GM19324 (cell line): Measurements from ENCODE around the gene VIPR1.

Source experiments
- ATAC-seq: cut with Tn5 transposase; IDR thresholded peaks from one replicate; pipeline ENCODE4 v1.9.1; 2021; ENCODE audit warnings: mild to moderate bottlenecking, moderate library complexity; ENCODE audit not compliant: unreplicated experiment, low FRiP score

The VIPR1 gene

DNA sequence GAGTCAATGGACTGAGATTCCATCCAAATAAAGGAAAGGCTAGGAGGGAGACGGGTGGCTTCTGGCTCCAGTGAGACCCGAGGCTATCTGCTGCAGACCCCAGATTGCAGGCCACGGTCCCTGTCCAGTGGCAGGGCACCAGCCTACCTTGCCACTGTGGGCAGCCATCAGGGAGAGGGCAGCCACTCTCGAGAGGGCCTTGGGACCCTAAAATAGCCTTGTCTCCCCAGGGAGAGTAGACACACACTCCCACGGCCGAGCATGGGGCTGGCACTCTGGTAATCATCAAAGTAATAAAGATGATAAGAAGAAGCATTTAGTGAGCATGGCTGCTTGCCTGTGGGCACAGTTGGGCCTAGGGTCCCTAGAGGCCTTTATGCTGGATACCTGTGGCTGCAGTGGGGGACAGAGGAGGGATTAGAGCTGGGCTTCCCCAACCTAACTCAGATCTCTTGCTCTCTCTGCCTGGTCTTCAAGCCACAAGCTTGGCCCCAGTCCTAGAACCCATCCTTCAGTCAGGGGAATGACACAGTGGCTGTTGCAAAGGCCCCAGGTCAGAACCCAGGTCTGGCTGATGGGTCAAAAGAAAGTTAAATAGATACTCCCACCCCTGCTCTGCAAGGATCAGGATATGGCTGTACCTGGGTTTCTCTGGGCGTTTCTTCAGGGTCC lies 9.2 kb upstream of the VIPR1 start:
- ATAC-seq: no peak

DNA sequence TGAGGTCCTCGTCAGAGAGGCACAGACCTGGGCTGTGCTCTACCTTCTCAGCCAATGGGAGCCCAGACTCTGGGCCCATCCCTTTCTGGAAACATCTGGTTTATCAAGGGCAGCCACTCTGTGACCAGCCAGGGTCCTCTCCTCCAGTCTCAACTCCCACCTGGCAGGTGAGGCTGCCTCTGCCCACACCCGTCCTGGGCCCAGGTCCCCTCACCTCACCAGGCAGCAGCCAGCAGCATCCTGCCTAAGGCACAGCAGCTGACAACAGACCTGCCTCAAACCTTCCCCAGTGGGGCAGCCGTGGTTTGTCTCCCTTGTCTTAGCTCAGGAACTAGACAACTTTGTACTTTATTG lies 8.7 kb upstream of the VIPR1 start:
- no peak for ATAC-seq

DNA sequence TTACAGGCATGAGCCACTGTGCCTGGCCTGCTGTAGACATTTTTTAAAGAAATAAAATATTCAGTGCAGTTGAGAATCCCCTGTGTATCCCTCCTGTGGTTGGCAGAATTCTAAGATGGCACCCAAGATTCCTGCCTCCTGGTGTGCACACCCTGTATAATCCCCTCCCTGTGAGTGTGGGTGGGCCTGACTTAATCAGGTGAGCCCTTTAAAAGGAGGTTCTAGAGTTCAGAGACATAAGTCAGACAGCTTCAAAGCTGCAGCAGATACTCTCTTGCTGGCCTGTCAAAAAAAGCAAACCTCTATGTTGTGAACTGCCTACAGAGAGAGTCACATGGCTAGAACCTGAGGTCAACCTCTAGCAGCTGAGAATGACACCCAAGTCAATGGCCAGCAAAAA lies 7.0 kb upstream of the VIPR1 start:
- ATAC-seq: no peak

DNA sequence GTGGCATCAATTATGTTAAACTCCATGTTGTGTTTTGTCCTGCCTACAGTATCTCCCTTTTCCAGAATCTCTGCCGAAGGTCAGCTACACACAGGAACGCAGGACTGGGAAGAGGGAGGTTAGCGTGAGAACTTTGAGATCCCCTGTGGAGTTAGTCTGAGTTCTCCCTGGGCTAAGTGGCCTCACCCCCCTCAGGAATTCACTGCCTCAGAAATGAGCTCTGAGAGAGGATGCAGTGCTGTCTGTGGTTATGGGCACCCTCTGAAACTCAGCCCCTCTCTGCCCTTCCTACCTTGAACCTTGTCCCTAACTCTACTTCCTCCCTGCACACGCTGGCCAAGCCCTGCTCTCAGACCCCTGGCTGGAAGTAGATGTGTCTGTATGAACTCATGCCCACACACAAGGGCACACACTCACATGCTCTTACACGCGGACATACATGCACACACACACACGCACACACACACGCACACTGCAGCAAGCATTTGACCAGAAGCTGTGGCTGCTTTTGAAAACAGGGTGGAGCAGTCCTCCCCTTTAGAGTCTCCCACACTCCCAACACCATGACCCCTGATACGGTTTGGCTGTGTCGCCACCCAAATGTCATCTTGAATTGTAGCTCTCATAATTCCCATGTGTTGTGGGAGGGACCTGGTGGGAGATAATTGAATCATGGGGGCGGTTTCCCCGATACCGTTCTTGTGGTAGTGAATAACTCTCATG lies 5.3 kb upstream of the VIPR1 start:
- ATAC-seq: no peak

DNA sequence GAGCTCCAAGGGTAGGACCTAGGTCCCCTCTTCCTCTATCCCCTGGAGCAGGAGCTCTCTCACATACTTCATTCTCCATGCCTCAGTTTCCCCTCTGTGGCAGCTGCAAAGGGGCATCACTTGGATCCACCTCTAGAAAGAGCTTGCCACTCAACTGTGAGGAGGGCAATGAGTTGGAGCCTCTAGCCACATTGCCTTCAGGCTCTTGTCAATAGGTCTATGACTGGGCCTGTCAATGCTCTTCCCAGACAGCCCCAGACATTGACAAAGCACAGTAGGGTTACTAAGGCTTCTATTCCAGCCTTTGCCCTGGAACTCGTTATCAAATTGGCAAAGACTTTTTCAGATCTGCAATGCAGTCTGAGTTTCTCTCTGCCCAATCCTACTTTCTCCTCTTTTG lies 4.4 kb upstream of the VIPR1 start:
- no peak for ATAC-seq

DNA sequence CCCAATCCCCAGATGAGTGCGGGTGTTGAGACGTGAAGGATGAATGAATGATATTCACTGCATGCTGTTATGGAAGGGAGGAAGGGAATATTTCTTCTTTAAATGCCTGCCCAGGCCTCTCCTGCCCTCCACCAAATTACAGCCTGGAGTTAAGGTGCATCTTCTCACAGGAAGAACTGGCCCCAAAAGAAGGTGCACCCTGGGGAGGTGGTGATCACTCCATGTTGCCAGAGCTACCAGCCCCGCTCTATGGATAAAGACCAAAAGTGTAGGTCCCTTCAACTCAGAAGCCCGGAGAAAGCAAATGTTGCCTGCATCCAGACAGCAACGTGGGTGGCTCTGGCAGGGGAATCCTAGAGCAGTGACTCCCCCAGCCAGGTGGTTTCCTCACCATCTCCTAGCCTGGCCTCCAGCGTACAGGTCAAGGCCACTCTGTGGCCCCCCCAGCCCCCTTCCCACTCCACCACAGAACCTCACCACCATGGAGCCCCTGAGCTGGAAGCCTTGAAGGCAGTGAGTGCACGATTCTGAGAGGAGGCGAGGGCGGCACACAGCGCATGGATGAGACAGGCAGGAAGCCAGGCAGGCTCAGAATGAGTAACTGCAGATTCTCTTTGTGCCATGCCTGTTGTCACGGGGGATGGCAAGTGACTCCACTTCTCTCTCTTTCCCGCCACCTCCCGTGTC lies 3.5 kb upstream of the VIPR1 start:
- ATAC-seq: no peak

DNA sequence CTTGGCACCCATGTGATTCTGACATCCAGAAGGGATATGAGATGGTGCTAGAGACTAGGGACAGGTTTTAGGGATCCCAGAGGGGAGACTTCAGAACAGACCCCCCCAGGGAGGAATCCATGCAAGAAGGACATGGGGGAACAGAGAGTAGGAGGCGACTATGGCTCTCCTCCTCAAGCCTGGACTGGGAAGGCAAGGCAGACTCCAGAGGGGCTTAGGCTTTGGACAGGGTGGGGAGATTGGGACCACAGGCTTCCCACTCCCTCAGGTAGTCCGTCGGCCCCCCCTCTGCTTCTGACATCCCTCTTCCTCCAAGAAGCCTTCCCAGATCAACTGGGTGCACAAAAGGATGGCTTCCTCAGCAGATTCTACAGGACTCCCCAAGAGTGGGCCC lies 3.0 kb upstream of the VIPR1 start:
- no peak for ATAC-seq

DNA sequence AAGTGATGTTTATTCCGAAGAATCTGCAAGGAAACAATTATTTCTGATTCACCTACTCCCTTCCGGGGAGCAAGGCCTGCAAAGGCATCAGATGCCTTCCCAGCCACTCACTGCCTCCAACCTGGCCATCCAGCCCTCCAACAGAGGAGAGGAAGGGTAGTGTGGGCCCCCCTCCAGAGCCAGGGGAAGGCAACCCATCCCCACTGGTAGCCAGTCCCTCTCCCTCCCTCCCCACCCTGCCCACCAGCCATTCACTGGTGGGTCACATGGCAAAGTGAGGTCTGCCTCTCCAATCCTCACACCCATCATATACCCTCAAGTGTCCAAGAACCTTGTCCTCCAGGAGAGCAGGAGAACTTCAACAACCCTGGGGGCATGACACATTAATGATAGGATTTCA lies 2.4 kb upstream of the VIPR1 start:
- no peak for ATAC-seq

DNA sequence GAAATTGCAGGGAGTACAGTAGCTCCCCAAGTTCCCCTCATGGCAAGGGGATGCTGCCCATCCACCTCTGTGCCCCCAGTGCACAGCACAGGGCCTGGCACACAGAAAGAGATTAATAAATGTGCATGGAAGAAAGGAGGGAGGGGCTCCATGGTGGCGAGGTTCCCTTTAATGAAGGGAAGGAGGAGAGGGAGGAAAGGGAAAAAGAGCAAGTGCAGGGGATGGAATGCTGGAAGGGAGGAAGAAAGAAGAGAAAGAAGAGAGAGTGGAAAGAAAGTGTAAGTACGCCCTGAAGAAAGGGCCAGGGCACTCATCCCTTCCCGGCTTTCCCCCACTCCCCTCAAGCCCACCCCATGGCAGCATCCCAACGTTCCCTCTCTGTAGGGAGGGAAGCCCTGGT lies 1.5 kb upstream of the VIPR1 start:
- no peak for ATAC-seq

DNA sequence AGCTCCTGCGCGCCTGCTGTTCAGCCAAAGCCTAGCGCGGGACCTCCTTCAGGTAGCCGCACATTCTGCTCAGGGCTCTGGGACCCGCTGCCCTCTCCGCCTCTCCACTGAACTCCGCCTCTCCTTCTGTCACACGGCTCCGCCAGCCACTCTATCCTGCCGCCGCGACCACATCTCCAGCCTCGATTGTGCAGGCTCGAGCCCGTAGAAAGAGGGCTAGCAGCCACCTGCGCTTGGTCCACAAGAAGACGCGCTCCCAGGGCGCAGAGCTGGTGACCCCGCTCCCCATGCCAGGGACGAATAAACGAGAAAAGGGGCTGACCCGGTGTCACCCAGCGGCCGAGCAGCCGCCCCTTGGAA lies 1.1 kb upstream of the VIPR1 start:
- ATAC-seq: no peak

DNA sequence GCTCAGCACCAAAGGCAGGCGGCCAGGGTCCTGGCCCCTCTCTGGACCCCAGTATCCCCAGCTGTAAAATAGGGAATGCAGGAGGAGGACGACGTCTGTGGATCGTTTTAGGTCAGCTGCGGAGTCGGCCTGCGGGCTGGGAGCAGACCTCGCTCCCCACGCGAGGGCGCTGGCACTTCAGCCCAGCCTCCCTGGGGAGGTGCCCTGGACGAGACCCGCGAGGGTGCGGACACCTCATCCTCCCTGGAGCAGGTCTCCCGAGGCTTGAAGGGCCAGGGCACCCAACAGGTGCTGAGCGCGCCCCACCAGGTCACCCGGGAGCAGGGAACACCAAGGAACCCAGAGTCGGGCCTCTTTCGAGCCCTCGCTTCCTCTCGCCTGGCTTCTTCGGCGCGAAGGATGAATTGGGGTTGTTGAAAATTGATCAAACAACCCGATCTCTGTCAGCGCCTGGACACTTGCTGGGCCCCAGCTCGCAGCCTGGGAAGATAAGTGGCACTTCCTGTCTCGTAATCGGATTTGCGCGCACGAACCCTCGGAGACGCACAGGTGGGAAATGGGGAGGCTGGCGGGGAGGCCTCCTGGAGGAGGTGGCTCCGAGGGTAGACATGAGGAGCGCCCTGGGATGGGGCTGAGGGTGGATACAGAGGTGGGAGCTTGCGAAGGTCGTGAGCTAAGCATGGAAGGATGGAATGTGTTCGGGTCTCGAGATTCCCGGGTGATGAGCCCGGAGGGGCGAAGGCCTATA lies 588 bp upstream of the VIPR1 start:
- no peak for ATAC-seq

DNA sequence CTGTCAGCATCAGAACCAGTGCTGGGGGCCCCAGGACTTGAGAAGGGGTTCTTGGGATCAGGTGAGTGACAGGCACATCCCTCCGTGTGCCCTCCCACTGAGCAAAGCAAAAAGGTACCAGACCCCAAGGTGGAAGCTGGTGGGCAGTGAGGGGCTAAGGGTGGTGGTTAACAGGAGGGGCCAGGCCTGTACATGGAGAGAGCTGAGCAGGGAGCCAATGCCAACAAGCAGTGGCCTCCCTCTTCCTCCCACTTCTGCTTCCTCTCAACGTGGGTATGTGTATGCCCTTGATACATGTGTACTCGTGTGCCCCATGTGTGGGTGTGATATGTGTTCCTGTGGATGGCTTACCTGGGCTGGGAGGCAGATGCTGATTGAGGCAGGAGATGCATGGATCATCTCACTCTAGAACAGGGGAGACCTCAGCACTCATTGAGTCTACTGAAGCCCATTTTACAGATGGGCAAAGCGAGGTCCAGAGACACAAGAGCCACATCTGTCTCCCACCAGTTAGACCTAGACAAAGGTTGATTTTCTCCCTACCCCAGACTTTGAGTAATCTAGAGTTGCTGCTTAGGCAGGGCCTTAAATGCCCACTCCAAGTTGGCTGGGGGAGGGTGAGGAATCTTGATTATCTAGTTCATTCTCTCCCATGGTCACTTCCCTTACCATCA lies 945 bp downstream of the VIPR1 start:
- no peak for ATAC-seq

DNA sequence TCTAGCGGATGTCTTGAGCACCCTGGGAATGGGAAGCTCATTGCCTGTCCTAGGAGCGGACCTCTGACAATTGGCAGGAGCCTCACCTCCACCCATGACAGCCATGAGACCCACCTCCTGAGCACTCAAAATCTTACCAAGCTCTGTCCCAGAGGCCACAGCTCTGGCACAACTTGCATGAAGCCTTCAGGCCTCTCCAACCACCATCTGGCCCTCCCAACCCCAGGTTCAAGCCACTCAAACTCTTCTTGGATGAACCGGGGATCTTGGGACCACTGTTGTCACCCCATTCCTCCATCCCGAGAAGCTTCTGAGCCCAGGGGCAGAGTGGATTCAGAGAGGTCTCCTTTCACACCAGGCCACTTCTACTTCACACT lies 1.5 kb downstream of the VIPR1 start:
- ATAC-seq: no peak

DNA sequence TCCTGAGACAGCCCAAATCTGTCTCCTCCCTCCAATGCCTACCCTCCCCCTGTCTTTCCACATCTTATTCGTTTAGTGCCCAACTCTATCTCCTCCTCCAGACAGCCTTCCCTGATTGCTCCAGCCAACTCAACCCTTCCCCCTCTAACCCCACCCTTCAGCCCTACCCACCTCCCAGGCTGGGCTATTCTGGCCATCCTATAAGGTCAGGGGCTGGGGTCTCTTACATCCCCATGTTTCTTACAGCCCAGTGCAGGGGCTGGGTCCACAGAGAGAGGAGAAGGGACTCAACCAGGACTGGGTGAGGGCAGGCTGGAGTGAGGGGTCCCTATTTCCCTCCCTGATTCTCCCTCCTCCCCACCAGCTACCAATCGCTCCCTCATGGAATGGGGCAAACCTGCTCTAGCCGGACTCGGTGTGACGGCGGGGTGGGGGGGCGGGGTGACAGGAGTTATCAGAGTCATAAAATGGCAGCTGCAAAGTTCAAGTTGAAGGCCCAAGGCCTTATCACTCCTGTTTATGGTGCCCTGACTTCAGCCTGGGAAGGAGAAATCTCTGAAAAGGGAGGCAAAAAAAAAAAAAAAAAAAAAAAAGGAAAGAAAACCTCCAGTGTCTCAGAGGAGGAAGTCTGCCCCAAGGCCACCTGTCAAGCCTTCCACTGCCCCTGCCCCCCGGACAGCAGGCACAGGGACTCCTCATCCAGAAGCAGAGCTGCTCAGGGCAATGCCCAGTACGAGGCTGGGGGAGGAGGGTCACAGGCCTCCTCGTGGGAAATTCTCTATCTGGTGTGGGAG lies 2.1 kb downstream of the VIPR1 start:
- no peak for ATAC-seq

DNA sequence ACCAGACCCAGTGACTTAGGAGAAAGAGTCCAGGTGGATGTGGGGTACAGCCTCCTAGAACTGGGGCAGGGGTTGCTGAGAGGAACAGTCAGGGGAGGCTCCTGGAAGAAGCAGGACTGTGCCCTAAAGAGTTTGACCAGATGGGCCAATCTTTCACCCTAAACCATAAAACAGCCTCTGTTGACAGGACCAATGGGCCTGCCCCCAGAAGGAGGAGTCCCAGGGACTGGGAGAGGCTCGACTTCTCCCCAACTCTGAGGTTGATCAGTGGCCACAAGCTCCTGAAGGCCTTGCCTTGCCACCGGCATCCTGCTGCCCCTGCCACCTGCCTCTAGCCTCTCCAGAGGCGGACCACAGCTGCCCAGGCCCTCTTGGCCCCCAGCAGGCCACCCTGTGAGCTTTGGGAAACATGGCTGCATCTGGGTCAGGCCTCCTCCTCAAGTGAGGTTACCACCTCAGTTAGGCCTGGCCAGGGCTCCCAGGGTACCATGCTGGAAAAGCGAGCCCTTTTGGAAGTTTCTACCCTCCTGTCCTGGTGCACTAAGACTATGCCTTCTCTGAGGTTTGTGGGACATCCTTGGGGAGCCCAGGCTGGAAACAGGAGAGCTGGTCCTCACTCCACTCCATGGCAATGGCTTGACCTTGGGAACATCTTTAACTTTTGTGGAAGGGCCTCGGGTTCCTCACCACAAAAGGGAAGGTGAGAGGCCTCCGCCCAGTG lies 2.8 kb downstream of the VIPR1 start:
- ATAC-seq: no peak

DNA sequence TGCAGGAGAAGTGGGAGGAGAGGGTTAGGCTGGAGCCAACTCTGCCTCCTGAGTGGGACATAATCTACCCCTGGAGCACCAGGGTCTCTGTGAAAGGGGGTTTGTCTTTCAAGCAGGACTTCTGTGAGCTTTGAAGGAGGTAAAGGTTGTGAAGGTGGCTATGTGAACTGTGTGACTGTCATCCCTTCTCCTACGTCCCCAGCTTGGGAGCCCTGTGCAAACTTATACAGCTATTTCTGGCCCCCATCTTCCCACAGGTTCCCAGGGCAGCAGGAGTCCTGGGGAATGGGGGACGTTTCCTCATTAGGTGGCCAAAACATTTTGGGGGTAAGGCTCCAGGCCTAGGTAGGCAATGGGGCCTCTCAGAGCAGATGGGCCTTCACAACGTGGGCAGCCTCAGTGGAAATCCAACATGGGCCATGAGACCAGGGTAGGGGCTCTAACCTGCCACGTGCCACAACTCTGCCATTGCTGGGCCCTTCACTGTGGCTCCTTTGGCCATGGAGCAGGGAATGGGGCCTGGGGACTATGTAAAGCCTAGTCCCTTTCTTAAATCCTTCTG lies 3.5 kb downstream of the VIPR1 start:
- no peak for ATAC-seq

DNA sequence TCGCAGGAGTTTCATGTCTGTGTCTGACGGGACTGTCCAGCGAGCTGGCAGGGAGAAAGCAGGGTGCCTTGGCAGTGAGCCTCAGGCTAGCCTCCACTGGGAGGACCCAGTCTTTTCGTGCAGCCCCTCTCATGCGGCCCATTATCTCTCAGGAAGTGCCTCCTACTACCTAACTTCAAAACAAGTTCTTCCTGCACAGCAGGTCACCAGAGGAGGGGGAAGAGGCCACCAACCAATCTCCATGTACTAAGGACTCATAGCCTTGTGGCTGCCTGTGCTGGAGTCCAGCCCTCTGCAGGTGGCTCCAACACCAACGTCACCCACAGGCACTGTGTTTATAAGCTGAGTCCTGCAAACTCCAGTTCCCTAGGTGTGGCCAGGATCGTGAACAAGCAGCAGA lies 4.8 kb downstream of the VIPR1 start:
- no peak for ATAC-seq

DNA sequence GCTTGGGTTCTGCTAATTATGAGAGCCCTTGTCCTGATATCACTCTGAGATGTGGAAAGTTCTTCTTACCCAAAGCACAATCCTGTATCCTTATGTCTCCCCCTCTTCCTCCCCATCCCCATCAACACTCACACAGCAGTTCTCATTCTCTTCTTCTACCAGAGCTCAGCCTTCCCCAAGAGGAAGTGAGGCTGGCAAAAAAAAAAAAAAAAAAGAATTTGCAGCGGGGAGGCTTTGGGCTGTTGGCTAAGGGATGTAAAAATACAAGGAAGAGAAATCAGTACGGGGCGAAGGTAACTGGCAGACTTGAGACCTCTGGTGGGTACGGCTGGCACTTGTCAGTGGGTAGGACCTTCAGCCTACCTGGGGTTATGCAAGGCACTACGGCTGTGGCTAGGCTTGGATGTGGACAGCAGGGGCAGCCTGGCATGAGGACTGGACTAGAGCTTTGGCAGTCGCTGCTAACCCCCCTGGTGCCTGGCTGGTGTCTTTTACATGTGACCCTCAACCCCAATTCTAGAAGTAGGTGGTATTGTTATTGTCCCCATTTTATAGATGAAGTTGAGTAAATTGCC lies 5.4 kb downstream of the VIPR1 start:
- no peak for ATAC-seq

DNA sequence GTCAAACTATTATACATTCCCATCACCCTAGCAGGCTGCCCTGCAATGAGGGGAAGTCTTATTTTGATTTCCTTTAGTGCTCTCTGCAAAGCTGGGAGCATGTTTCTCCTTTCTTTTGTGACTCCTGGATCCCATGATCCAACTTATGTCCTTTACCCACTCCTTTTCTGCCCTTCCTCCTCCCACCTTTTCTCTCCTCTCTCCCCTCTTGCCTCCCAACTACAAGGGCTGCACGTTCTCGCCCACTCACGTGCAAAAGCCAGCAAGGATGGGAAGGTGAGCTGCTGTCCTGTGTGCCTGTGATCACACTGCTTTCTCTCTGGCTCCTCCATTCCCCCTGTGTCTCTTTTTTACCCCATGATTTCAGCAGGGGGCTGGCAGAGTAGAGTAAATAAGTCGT lies 6.1 kb downstream of the VIPR1 start:
- ATAC-seq: no peak
